H9 (cell line): ENCODE data around the gene FCRL2. TPM values are rescaled to one million over a fixed set of nuclear protein-coding genes. Genes with fewer than 3 reads are reported as not detected.

Experiments
- DNase-seq: peaks from one replicate; pipeline ENCODE4 v3.0.0-alpha.2; 2017
- H2AFZ ChIP-seq: one replicate; pipeline ENCODE4 v1.6.1; 2013; ENCODE audit warnings: mild to moderate bottlenecking, low read length, control low read depth, moderate library complexity
- H2AK5ac ChIP-seq: 2 replicates; pipeline ENCODE4 v1.6.1; 2013; ENCODE audit warnings: low read length, control low read depth, mixed read lengths; ENCODE audit not compliant: insufficient read length
- H2BK120ac ChIP-seq: one replicate; pipeline ENCODE4 v1.6.1; 2013; ENCODE audit warnings: low read depth, mild to moderate bottlenecking, low read length, control low read depth, inconsistent platforms; ENCODE audit not compliant: poor library complexity, severe bottlenecking
- H2BK12ac ChIP-seq: 2 replicates; pipeline ENCODE4 v1.6.1; 2013; ENCODE audit warnings: low read length, control low read depth, mixed read lengths, low read depth; ENCODE audit not compliant: insufficient read length
- H2BK15ac ChIP-seq: 2 replicates; pipeline ENCODE4 v1.6.1; 2013; ENCODE audit warnings: low read depth, low read length, control low read depth
- H2BK20ac ChIP-seq: one replicate; pipeline ENCODE4 v1.6.1; 2013; ENCODE audit warnings: low read depth, mild to moderate bottlenecking, low read length, control low read depth, inconsistent platforms; ENCODE audit not compliant: poor library complexity, severe bottlenecking
- H2BK5ac ChIP-seq: 2 replicates; pipeline ENCODE4 v1.6.1; 2013; ENCODE audit warnings: low read length, control low read depth, mixed read lengths; ENCODE audit not compliant: insufficient read length
- H3K14ac ChIP-seq: 2 replicates; pipeline ENCODE4 v1.6.1; 2013; ENCODE audit warnings: low read length, control low read depth; ENCODE audit not compliant: insufficient read depth
- H3K18ac ChIP-seq: 2 replicates; pipeline ENCODE4 v1.6.1; 2013; ENCODE audit warnings: low read depth, mild to moderate bottlenecking, mixed read lengths, low read length, control low read depth; ENCODE audit not compliant: insufficient read length
- H3K23ac ChIP-seq: 2 replicates; pipeline ENCODE4 v1.6.1; 2013; ENCODE audit warnings: low read length, control low read depth, mixed read lengths, low read depth; ENCODE audit not compliant: insufficient read length
- H3K23me2 ChIP-seq: 2 replicates; pipeline ENCODE4 v1.6.1; 2013; ENCODE audit warnings: low read depth, mild to moderate bottlenecking, mixed read lengths, low read length, control low read depth; ENCODE audit not compliant: insufficient read length, poor library complexity, severe bottlenecking
- H3K27ac ChIP-seq: 2 replicates; pipeline ENCODE4 v1.5.1; 2013; ENCODE audit warnings: low read length, control low read depth, mixed read lengths, low read depth; ENCODE audit not compliant: insufficient read length
- H3K27me3 ChIP-seq: 2 replicates; pipeline ENCODE4 v1.6.1; 2013; ENCODE audit warnings: low read length, control low read depth, inconsistent platforms; ENCODE audit not compliant: insufficient read depth
- H3K4ac ChIP-seq: 2 replicates; pipeline ENCODE4 v1.6.1; 2013; ENCODE audit warnings: low read depth, mild to moderate bottlenecking, control low read depth, inconsistent platforms, low read length, moderate library complexity
- H3K4me1 ChIP-seq: 2 replicates; pipeline ENCODE4 v1.6.1; 2013; ENCODE audit warnings: low read length, control low read depth, inconsistent platforms; ENCODE audit not compliant: insufficient read depth
- H3K4me2 ChIP-seq: 2 replicates; pipeline ENCODE4 v1.6.1; 2013; ENCODE audit warnings: low read length, control low read depth, mixed read lengths; ENCODE audit not compliant: insufficient read length, insufficient read depth
- H3K56ac ChIP-seq: 2 replicates; pipeline ENCODE4 v1.6.1; 2013; ENCODE audit warnings: low read depth, mild to moderate bottlenecking, mixed read lengths, low read length, control low read depth; ENCODE audit not compliant: insufficient read length
- H3K79me1 ChIP-seq: 2 replicates; pipeline ENCODE4 v1.6.1; 2013; ENCODE audit warnings: low read depth, mild to moderate bottlenecking, moderate library complexity, low read length, control low read depth, inconsistent platforms; ENCODE audit not compliant: insufficient read depth, poor library complexity, severe bottlenecking
- H3K79me2 ChIP-seq: 2 replicates; pipeline ENCODE4 v1.6.1; 2013; ENCODE audit warnings: low read length, control low read depth, inconsistent platforms; ENCODE audit not compliant: insufficient read depth
- H3K9ac ChIP-seq: 2 replicates; pipeline ENCODE4 v1.6.1; 2013; ENCODE audit warnings: low read length, control low read depth, mixed read lengths; ENCODE audit not compliant: insufficient read length; ENCODE audit errors: extremely low read depth
- H3K9me3 ChIP-seq: one replicate; pipeline ENCODE4 v1.6.1; 2013; ENCODE audit warnings: low read depth, low read length, inconsistent platforms; ENCODE audit not compliant: control insufficient read depth
- H3T11ph ChIP-seq: one replicate; pipeline ENCODE4 v1.6.1; 2013; ENCODE audit warnings: mild to moderate bottlenecking, low read length, control low read depth, inconsistent platforms
- H4K20me1 ChIP-seq: one replicate; pipeline ENCODE4 v1.6.1; 2013; ENCODE audit not compliant: control insufficient read depth, insufficient read length, insufficient read depth
- H4K5ac ChIP-seq: 2 replicates; pipeline ENCODE4 v1.6.1; 2013; ENCODE audit warnings: low read depth, mild to moderate bottlenecking, mixed read lengths, low read length, control low read depth; ENCODE audit not compliant: insufficient read length
- H4K8ac ChIP-seq: replicated peaks from 2 replicates; pipeline ENCODE4 v1.6.1; 2013; ENCODE audit warnings: low read length, control low read depth, mixed read lengths, low read depth; ENCODE audit not compliant: insufficient read length
- H4K91ac ChIP-seq: 2 replicates; pipeline ENCODE4 v1.6.1; 2013; ENCODE audit warnings: low read depth, mild to moderate bottlenecking, moderate library complexity, mixed read lengths, low read length, control low read depth; ENCODE audit not compliant: insufficient read length
- H3K27ac Mint-ChIP-seq, 3 experiments: 2 replicates in 2 of 3; 3 replicates in 1 of 3; pipeline ENCODE4 v1.8.0; 2020 to 2021; ENCODE audit warnings: mixed read lengths in 3 of 3, mild to moderate bottlenecking in 1 of 3, moderate library complexity in 1 of 3
- H3K27me3 Mint-ChIP-seq: 2 replicates; pipeline ENCODE4 v1.8.0; 2021; ENCODE audit warnings: low read depth, mild to moderate bottlenecking, moderate library complexity, mixed read lengths
- H3K36me3 Mint-ChIP-seq, 3 experiments: 2 replicates in 2 of 3; 3 replicates in 1 of 3; pipeline ENCODE4 v1.8.0; 2020 to 2021; ENCODE audit warnings: low read depth in 3 of 3, mixed read lengths in 3 of 3; ENCODE audit not compliant: insufficient read depth in 1 of 3
- H3K4me1 Mint-ChIP-seq, 2 experiments: 2 replicates each; pipeline ENCODE4 v1.8.0; 2020; ENCODE audit warnings: mixed read lengths in 2 of 2
- H3K4me3 Mint-ChIP-seq, 2 experiments: 2 replicates in 1 of 2; 3 replicates in 1 of 2; pipeline ENCODE4 v1.8.0; 2020 to 2021; ENCODE audit warnings: mild to moderate bottlenecking in 2 of 2, mixed read lengths in 2 of 2, moderate library complexity in 1 of 2
- H3K9me3 Mint-ChIP-seq, 2 experiments: 2 replicates in 1 of 2; 3 replicates in 1 of 2; pipeline ENCODE4 v1.8.0; 2020; ENCODE audit warnings: mild to moderate bottlenecking in 2 of 2, mixed read lengths in 2 of 2, moderate library complexity in 1 of 2
- CTCF ChIP-seq: fragments of 200-600 bp; sonication (generic); conservative IDR thresholded peaks from 3 replicates; pipeline ENCODE4 v1.8.0; 2021; ENCODE audit warnings: antibody characterized with exemption, mild to moderate bottlenecking
- WGBS: extraction: QIAGEN DNeasy Blood & Tissue Kit; methylation state at CpG from one replicate; pipeline ENCODE4 v1.1.7; 2013; ENCODE audit warnings: missing lambda C conversion rate, low lambda C conversion rate, mixed read lengths; ENCODE audit not compliant: insufficient read length; ENCODE audit errors: extremely low coverage; 5-methylcytosine and 5-hydroxymethylcytosine counted together
- total RNA-seq: library from RNA; stranded (reverse); gene quantifications from 2 replicates; pipeline ENCODE4 v1.2.1, GENCODE V29; 2021

The FCRL2 gene
- total RNA-seq, 1 experiment from 2014 or later = not detected

- no peak overlapping the region for H2BK20ac ChIP-seq
- H3T11ph ChIP-seq = no peak overlapping the region
- no peaks in the 10 kb centered on the region for H3K9me3 Mint-ChIP-seq
- H2BK15ac ChIP-seq = no peak overlapping the region
- H2AK5ac ChIP-seq = no peak overlapping the region
- no peaks in the 10 kb centered on the region for H3K79me1 ChIP-seq
- H2BK120ac ChIP-seq = no peak overlapping the region
- no peak overlapping the region for H3K27ac ChIP-seq
- no peaks in the 10 kb centered on the region; the same call in 1 of the 2 replicates for H3K27me3 Mint-ChIP-seq
- no CpG with 5 or more reads among the region's 5 CpGs for WGBS
- TF ChIP-seq CTCF = no peak
- no peaks in the 10 kb centered on the region for H3K23me2 ChIP-seq
- peaks cover 7 to 19% of the 10 kb centered on the region in 2 experiments for H3K4me1 Mint-ChIP-seq
- no peaks in the 10 kb centered on the region for H3K79me2 ChIP-seq
- no peak overlapping the region for H4K5ac ChIP-seq
- H3K27ac Mint-ChIP-seq = no peak overlapping the region
- H3K36me3 Mint-ChIP-seq = no peaks in the 10 kb centered on the region
- no peak overlapping the region for H4K91ac ChIP-seq
- no peak overlapping the region for H3K4me3 Mint-ChIP-seq
- no peak overlapping the region for H3K23ac ChIP-seq
- H3K27me3 ChIP-seq = no peaks in the 10 kb centered on the region
- no peaks in the 10 kb centered on the region for H4K20me1 ChIP-seq
- no peak overlapping the region for H4K8ac ChIP-seq
- no peak overlapping the region for H2BK5ac ChIP-seq
- no peaks in the 10 kb centered on the region for H3K4me1 ChIP-seq
- H3K4me2 ChIP-seq = no peak overlapping the region
- no peak overlapping the region for H3K14ac ChIP-seq
- H2AFZ ChIP-seq = no peak overlapping the region
- no peak for DNase-seq
- no peak overlapping the region for H3K56ac ChIP-seq
- H3K4ac ChIP-seq = no peak overlapping the region
- no peak overlapping the region for H3K9ac ChIP-seq
- H2BK12ac ChIP-seq = no peak overlapping the region
- H3K18ac ChIP-seq = no peak overlapping the region
- no peaks in the 10 kb centered on the region for H3K9me3 ChIP-seq
These were observed 76.6 kb downstream of the FCRL2 start for GRCh38 chr1:157700305-157700704.
